Measurements from ENCODE around the gene SLC25A12.
"Not testable (repeated sequence)": the region's sequence is repeated elsewhere in the genome, so short reads cannot be mapped to it uniquely, and the experiment has no call there.

The SLC25A12 gene

DNA sequence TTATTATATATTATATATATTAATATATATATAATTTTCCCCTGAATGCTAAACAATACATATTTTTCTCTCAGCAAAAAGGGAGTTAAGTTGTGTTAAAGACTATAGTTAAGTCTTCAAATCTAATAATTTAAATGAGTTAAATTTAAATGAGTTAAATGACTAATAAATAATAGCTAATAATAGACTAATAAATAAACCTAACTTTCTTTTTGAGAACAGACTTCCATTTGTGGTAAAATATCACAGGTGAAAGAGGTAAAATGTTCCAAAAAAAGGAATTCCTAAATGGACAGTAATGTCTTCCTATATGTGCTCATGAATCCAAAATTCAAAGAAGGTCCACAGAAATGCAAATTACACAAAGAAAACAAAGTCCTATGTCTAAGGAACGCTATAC lies 74.6 kb downstream of the SLC25A12 start:
- ATAC-seq (no peak), DNase-seq (ENCODE audit: low spot score in 2 of 2) (no peak)
- H3K4me3 Mint-ChIP-seq: no peak overlapping the region
- H3K9me3 Mint-ChIP-seq: no peaks in the 10 kb centered on the region
- no peaks in the 10 kb centered on the region for H3K4me1 Mint-ChIP-seq
- H3K36me3 Mint-ChIP-seq: peaks cover 20% of the 10 kb centered on the region
- H3K27ac Mint-ChIP-seq: no peak overlapping the region

- no peak overlapping the region for H3K4me3 Mint-ChIP-seq
- no peaks in the 10 kb centered on the region for H3K4me1 Mint-ChIP-seq
- no peak for DNase-seq (ENCODE audit: low spot score in 2 of 2)
- no peaks in the 10 kb centered on the region for H3K9me3 Mint-ChIP-seq
- H3K36me3 Mint-ChIP-seq: peaks cover 33% of the 10 kb centered on the region
- ATAC-seq: no peak
- H3K27ac Mint-ChIP-seq: no peak overlapping the region
Observed at GRCh38 chr2:171814883-171815282, 79.2 kb downstream of the SLC25A12 start.

- H3K9me3 Mint-ChIP-seq: no peaks in the 10 kb centered on the region
- peaks cover 40% of the 10 kb centered on the region for H3K36me3 Mint-ChIP-seq
- H3K4me1 Mint-ChIP-seq: no peaks in the 10 kb centered on the region
- DNase-seq (ENCODE audit: low spot score in 2 of 2): no peak
- ATAC-seq: no peak
- no peak overlapping the region for H3K4me3 Mint-ChIP-seq
- no peak overlapping the region for H3K27ac Mint-ChIP-seq
Observed at GRCh38 chr2:171814174-171814573, 79.9 kb downstream of the SLC25A12 start.

- Mint-ChIP-seq H3K27ac (no peak overlapping the region), H3K4me3 (no peak overlapping the region), H3K36me3 (peaks cover 41% of the 10 kb centered on the region), H3K4me1 (no peaks in the 10 kb centered on the region), H3K9me3 (no peaks in the 10 kb centered on the region)
- no peak for DNase-seq (ENCODE audit: low spot score in 2 of 2)
- ATAC-seq: no peak
Observed at GRCh38 chr2:171813729-171814128, 80.3 kb downstream of the SLC25A12 start.

- H3K4me1 Mint-ChIP-seq: no peaks in the 10 kb centered on the region
- no peak overlapping the region for H3K4me3 Mint-ChIP-seq
- H3K9me3 Mint-ChIP-seq: no peaks in the 10 kb centered on the region
- DNase-seq (ENCODE audit: low spot score in 2 of 2) (no peak), ATAC-seq (no peak)
- no peak overlapping the region for H3K27ac Mint-ChIP-seq
- peaks cover 41% of the 10 kb centered on the region for H3K36me3 Mint-ChIP-seq
Observed at GRCh38 chr2:171813126-171813525, 80.9 kb downstream of the SLC25A12 start.

DNA sequence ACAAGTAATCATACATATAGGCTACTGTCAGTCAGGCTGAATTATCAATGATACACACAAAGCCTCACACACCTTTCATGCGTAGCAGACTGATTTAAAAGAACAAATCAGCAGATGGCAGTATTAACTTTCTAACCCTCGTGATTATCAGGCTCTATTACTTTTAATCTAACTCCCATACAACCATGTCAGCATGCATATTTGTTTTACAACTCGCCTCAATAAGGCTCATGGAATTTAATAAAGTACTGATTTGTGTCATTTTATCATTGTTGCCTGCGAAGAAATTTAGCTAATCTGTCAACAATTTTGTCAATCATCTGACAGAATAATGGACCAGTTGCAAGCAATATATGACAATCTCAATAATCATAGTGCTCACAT lies 82.8 kb downstream of the SLC25A12 start:
- no peak for ATAC-seq
- no peak for DNase-seq (ENCODE audit: low spot score in 2 of 2)

GRCh38 chr2:171810422-171811244 lies 83.4 kb downstream of the SLC25A12 start:
- ATAC-seq (no peak), DNase-seq (ENCODE audit: low spot score in 2 of 2) (no peak)
- Mint-ChIP-seq H3K9me3 (no peaks in the 10 kb centered on the region), H3K4me1 (no peaks in the 10 kb centered on the region), H3K4me3 (no peak overlapping the region), H3K27ac (no peak overlapping the region), H3K36me3 (peaks cover 54% of the 10 kb centered on the region)

More for the DNA sequence above, 82.8 kb downstream of the SLC25A12 start:
- Mint-ChIP-seq H3K36me3 (peaks cover 48% of the 10 kb centered on the region), H3K4me3 (no peak overlapping the region), H3K9me3 (no peaks in the 10 kb centered on the region), H3K27ac (no peak overlapping the region), H3K4me1 (no peaks in the 10 kb centered on the region)

- peaks cover 55% of the 10 kb centered on the region for H3K36me3 Mint-ChIP-seq
- H3K4me1 Mint-ChIP-seq; DNase-seq (ENCODE audit: low spot score in 2 of 2); ATAC-seq; H3K9me3 Mint-ChIP-seq; H3K27ac Mint-ChIP-seq; H3K4me3 Mint-ChIP-seq: not testable (repeated sequence)
Observed at GRCh38 chr2:171808885-171809284, 85.2 kb downstream of the SLC25A12 start.

DNA sequence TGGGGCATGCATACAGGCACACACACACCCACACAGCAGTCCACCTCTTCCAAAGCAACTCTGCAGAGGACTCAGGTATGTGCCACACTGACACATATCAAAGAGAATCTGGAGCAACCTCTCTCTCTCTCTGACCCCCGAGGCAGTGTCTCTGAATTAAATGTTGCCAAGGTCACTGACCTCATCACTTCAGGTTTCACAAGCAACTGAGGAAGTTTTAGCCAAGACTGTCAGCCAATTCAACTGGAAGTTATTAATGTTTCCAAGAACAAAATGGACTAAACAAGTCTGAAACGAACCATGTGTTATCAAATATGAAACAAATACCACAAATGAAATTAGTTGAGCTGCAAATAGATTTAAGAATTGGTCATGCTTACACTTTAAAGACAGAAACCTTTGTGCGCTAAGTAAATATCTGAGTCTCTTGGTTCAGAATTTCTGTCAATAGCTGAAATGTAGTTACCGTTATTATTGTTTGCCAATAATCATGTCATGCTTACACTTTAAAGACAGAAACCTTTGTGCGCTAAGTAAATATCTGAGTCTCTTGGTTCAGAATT lies 86.1 kb downstream of the SLC25A12 start:
- ATAC-seq: no peak
- H3K9me3 Mint-ChIP-seq: no peaks in the 10 kb centered on the region
- no peaks in the 10 kb centered on the region for H3K4me1 Mint-ChIP-seq
- H3K27ac Mint-ChIP-seq: no peak overlapping the region
- DNase-seq (ENCODE audit: low spot score in 2 of 2): no peak
- no peak overlapping the region for H3K4me3 Mint-ChIP-seq
- peaks cover 55% of the 10 kb centered on the region for H3K36me3 Mint-ChIP-seq

- H3K4me3 Mint-ChIP-seq: no peak overlapping the region
Observed at GRCh38 chr2:171807119-171807518, 86.9 kb downstream of the SLC25A12 start.

DNA sequence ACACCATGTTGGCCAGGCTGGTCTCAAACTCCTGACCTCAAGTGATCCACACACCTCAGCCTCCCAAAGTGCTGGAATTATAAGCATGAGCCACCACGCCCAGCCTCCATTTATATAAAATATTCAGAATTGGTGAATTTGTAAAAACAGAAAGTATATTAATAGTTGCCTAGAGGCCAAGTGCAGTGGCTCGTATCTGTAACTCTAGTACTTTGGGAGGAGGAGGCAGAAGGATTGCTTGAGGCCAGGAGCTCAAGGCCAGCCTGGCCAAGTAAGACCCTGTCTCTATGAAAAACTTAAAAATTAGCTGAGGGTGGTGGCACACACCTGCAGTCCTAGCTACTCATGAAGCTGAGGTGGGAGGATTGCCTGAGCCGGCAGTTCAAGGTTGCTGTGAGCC lies 89.6 kb downstream of the SLC25A12 start:
- no peaks in the 10 kb centered on the region for H3K4me1 Mint-ChIP-seq
- H3K36me3 Mint-ChIP-seq: peaks cover 53% of the 10 kb centered on the region
- H3K9me3 Mint-ChIP-seq: no peaks in the 10 kb centered on the region
- H3K27ac Mint-ChIP-seq: no peak overlapping the region
- DNase-seq (ENCODE audit: low spot score in 2 of 2) (no peak), ATAC-seq (no peak)
- H3K4me3 Mint-ChIP-seq: no peak overlapping the region

More at GRCh38 chr2:171807119-171807518, 86.9 kb downstream of the SLC25A12 start:
- peaks cover 58% of the 10 kb centered on the region for H3K36me3 Mint-ChIP-seq
- no peaks in the 10 kb centered on the region for H3K4me1 Mint-ChIP-seq
- H3K27ac Mint-ChIP-seq: peak overlapping the region; percentile 10
- no peak for ATAC-seq
- H3K9me3 Mint-ChIP-seq: no peaks in the 10 kb centered on the region
- no peak for DNase-seq (ENCODE audit: low spot score in 2 of 2)

- ATAC-seq (no peak), DNase-seq (ENCODE audit: low spot score in 2 of 2) (no peak)
- H3K4me3 Mint-ChIP-seq: no peak overlapping the region
- no peaks in the 10 kb centered on the region for H3K4me1 Mint-ChIP-seq
- peaks cover 49% of the 10 kb centered on the region for H3K36me3 Mint-ChIP-seq
- no peaks in the 10 kb centered on the region for H3K9me3 Mint-ChIP-seq
- no peak overlapping the region for H3K27ac Mint-ChIP-seq
Observed at GRCh38 chr2:171803757-171804156, 90.3 kb downstream of the SLC25A12 start.

DNA sequence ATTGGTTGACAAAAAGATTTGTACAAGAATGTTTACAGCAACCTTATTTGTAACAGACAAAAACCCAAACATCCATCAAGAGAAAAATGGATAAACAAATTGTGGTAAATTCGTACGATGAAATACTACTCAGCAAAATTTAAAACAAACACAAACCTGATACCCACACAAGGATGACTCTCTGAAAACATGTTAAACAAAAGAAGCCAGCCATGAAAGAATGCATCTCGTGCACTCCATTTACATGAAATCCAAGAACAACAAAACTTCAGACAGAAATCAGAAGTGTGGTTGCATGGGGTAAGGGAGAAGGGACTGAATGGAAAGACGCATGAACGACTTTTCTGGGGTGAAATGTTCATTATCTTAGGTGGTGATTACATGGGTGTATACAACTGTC lies 93.4 kb downstream of the SLC25A12 start:
- no peaks in the 10 kb centered on the region for H3K9me3 Mint-ChIP-seq
- H3K27ac Mint-ChIP-seq: no peak overlapping the region
- H3K4me3 Mint-ChIP-seq: no peak overlapping the region
- H3K36me3 Mint-ChIP-seq: peaks cover 30% of the 10 kb centered on the region
- DNase-seq (ENCODE audit: low spot score in 2 of 2) (no peak), ATAC-seq (no peak)
- H3K4me1 Mint-ChIP-seq: peaks cover 6% of the 10 kb centered on the region

GRCh38 chr2:171798156-171798820 lies 95.8 kb downstream of the SLC25A12 start:
- ATAC-seq (peak; percentile 74), DNase-seq (ENCODE audit: low spot score in 2 of 2) (no peak)
- Mint-ChIP-seq H3K36me3 (peaks cover 23% of the 10 kb centered on the region), H3K9me3 (no peaks in the 10 kb centered on the region), H3K4me1 (peaks cover 12% of the 10 kb centered on the region), H3K27ac (no peak overlapping the region), H3K4me3 (no peak overlapping the region)

GRCh38 chr2:171794918-171795317 lies 99.1 kb downstream of the SLC25A12 start:
- Mint-ChIP-seq H3K36me3 (peaks cover 38% of the 10 kb centered on the region), H3K4me1 (peaks cover 12% of the 10 kb centered on the region), H3K9me3 (no peaks in the 10 kb centered on the region), H3K27ac (peak overlapping the region; percentile 50), H3K4me3 (no peak overlapping the region)
- DNase-seq (ENCODE audit: low spot score in 2 of 2) (no peak), ATAC-seq (no peak)

Measured in stimulated activated effector memory CD8-positive, alpha-beta T cell treated with anti-CD3 and anti-CD28 coated beads, Interleukin-12 subunit alpha, Interleukin-12 subunit beta, amount 100 ng/mL, for 72 hours (primary cell).